H1 (cell line): Measurements from ENCODE around the gene ABCC10. TPM values are rescaled to one million over a fixed set of nuclear protein-coding genes. Genes with fewer than 3 reads are reported as not detected.
A peak's percentile ranks its signal among the peaks of the same experiment; 100 is the strongest.

Experiments used
- CTCF ChIA-PET: fragments of 300-600 bp; sonication (Branson Sonifier 250); formaldehyde crosslinking; loops from one replicate; lab custom pipeline; 2021; ENCODE audit not compliant: partially characterized antibody; lab: Charles Lee
- POLR2A ChIA-PET: fragments of 300-600 bp; sonication (Branson Sonifier 250); formaldehyde crosslinking; loops from one replicate; lab custom pipeline; 2021; ENCODE audit warnings: inconsistent platforms; ENCODE audit not compliant: partially characterized antibody; lab: Charles Lee
- DNase-seq, 2 experiments: peaks; one replicate each; pipeline versions ENCODE4 v3.0.0 to v3.0.0-alpha.2; 2010 to 2022; ENCODE audit warnings: low spot score in 2 of 2, low read depth in 1 of 2, mixed read lengths in 1 of 2
- FAIRE-seq: peaks from 2 replicates; lab custom pipeline; 2011; peaks lifted over from hg19 to GRCh38; lab: Jason Lieb, UNC
- H2AFZ ChIP-seq: 2 replicates; pipeline ENCODE4 v1.8.1; 2012; ENCODE audit warnings: low read length, inconsistent platforms
- H2AK5ac ChIP-seq: 2 replicates; pipeline ENCODE4 v1.6.1; 2013; ENCODE audit warnings: low read depth, low read length
- H2BK120ac ChIP-seq: replicated peaks from 2 replicates; pipeline ENCODE3; 2013; ENCODE audit warnings: low read depth, low read length, inconsistent platforms
- H2BK12ac ChIP-seq: 2 replicates; pipeline ENCODE4 v1.6.1; 2013; ENCODE audit warnings: low read depth, low read length
- H2BK15ac ChIP-seq: 2 replicates; pipeline ENCODE4 v1.6.1; 2013; ENCODE audit warnings: low read length
- H2BK20ac ChIP-seq: 2 replicates; pipeline ENCODE4 v1.6.1; 2013; ENCODE audit warnings: low read length
- H2BK5ac ChIP-seq: 2 replicates; pipeline ENCODE4 v1.6.1; 2013; ENCODE audit warnings: low read depth, low read length
- H3K14ac ChIP-seq: 2 replicates; pipeline ENCODE4 v1.6.1; 2013; ENCODE audit warnings: inconsistent platforms; ENCODE audit not compliant: insufficient read length
- H3K18ac ChIP-seq: 2 replicates; pipeline ENCODE4 v1.6.1; 2013; ENCODE audit warnings: low read length; ENCODE audit errors: extremely low read depth
- H3K23ac ChIP-seq: 2 replicates; pipeline ENCODE4 v1.6.1; 2013; ENCODE audit warnings: inconsistent platforms; ENCODE audit not compliant: insufficient read length
- H3K23me2 ChIP-seq: 2 replicates; pipeline ENCODE4 v1.6.1; 2013; ENCODE audit warnings: low read depth, low read length
- H3K27ac ChIP-seq: 2 replicates; pipeline ENCODE4 v1.6.1; 2011; ENCODE audit warnings: low read depth, low read length, inconsistent platforms
- H3K27me3 ChIP-seq, 4 experiments: replicated peaks in 1 of 4; 1 replicate in 1 of 4; 2 replicates in 3 of 4; pipeline versions ENCODE4 v1.6.1 to v1.8.1; 2011 to 2013; ENCODE audit warnings: low read length in 3 of 4, mild to moderate bottlenecking in 3 of 4, inconsistent platforms in 2 of 4, mixed read lengths in 2 of 4, moderate library complexity in 1 of 4; ENCODE audit not compliant: control insufficient read depth in 3 of 4, insufficient read depth in 3 of 4; ENCODE audit errors: extremely low read depth in 1 of 4
- H3K36me3 ChIP-seq, 4 experiments: 2 replicates each; pipeline versions ENCODE4 v1.6.1 to v1.8.1; 2011 to 2013; ENCODE audit warnings: mild to moderate bottlenecking in 4 of 4, low read length in 3 of 4, moderate library complexity in 2 of 4, control low read depth in 1 of 4, inconsistent platforms in 1 of 4; ENCODE audit not compliant: insufficient read depth in 4 of 4, control insufficient read depth in 2 of 4
- H3K4ac ChIP-seq: replicated peaks from 2 replicates; pipeline ENCODE3; 2013; ENCODE audit warnings: low read length, low read depth, mixed read lengths, inconsistent platforms; ENCODE audit not compliant: insufficient read length
- H3K4me1 ChIP-seq, 4 experiments: replicated peaks in 1 of 4; 1 replicate in 1 of 4; 2 replicates in 3 of 4; pipeline versions ENCODE4 v1.6.1 to v1.8.1; 2011 to 2013; ENCODE audit warnings: low read length in 3 of 4, inconsistent platforms in 2 of 4, mixed read lengths in 1 of 4; ENCODE audit not compliant: insufficient read depth in 4 of 4, control insufficient read depth in 3 of 4
- H3K4me2 ChIP-seq, 2 experiments: 2 replicates each; pipeline versions ENCODE4 v1.6.1 to v1.8.1; 2011 to 2013; ENCODE audit warnings: low read depth in 2 of 2, low read length in 2 of 2, control low read depth in 1 of 2, inconsistent platforms in 1 of 2, mild to moderate bottlenecking in 1 of 2; ENCODE audit not compliant: insufficient read depth in 1 of 2
- H3K4me3 ChIP-seq, 4 experiments: fragments of 200-600, 300-600 bp in 1 of 4; sonication (generic), shearing (Covaris generic), sonication (Bioruptor Twin) in 1 of 4; 2 replicates each; pipeline versions ENCODE4 v1.5.1 to v1.8.1; 2011 to 2016; ENCODE audit warnings: low read length in 4 of 4, low read depth in 3 of 4, control low read depth in 2 of 4, inconsistent platforms in 2 of 4, mild to moderate bottlenecking in 2 of 4, mixed read lengths in 1 of 4, moderate library complexity in 1 of 4; ENCODE audit not compliant: insufficient read depth in 2 of 4; ENCODE audit errors: extremely low read depth in 1 of 4
- H3K56ac ChIP-seq: replicated peaks from 2 replicates; pipeline ENCODE3; 2013; ENCODE audit warnings: low read depth, mild to moderate bottlenecking, mixed read lengths, low read length, inconsistent platforms; ENCODE audit not compliant: insufficient read length
- H3K79me1 ChIP-seq: 2 replicates; pipeline ENCODE4 v1.6.1; 2013; ENCODE audit warnings: low read depth, low read length, control low read depth
- H3K79me2 ChIP-seq, 2 experiments: 2 replicates each; pipeline versions ENCODE4 v1.6.1 to v1.8.1; 2012 to 2013; ENCODE audit warnings: low read length in 2 of 2, mild to moderate bottlenecking in 2 of 2, inconsistent platforms in 1 of 2; ENCODE audit not compliant: insufficient read depth in 2 of 2, control insufficient read depth in 1 of 2
- H3K9ac ChIP-seq, 4 experiments: replicated peaks in 1 of 4; 1 replicate in 1 of 4; 2 replicates in 3 of 4; pipeline versions ENCODE4 v1.6.1 to v1.8.1; 2011 to 2013; ENCODE audit warnings: low read depth in 3 of 4, low read length in 3 of 4, control low read depth in 2 of 4, mild to moderate bottlenecking in 2 of 4, moderate library complexity in 2 of 4, inconsistent platforms in 1 of 4; ENCODE audit errors: extremely low read depth in 1 of 4
- H3K9me3 ChIP-seq, 2 experiments: 2 replicates each; pipeline versions ENCODE4 v1.6.1 to v1.8.1; 2012 to 2013; ENCODE audit warnings: mild to moderate bottlenecking in 2 of 2, moderate library complexity in 2 of 2, control low read depth in 1 of 2, inconsistent platforms in 1 of 2, low read depth in 1 of 2, low read length in 1 of 2, mixed read lengths in 1 of 2; ENCODE audit not compliant: insufficient read depth in 2 of 2
- H4K20me1 ChIP-seq, 2 experiments: replicated peaks in 1 of 2; 2 replicates each; pipeline versions ENCODE3 to v1.8.1; 2011 to 2013; ENCODE audit warnings: inconsistent platforms in 2 of 2, low read length in 2 of 2, mild to moderate bottlenecking in 1 of 2; ENCODE audit not compliant: insufficient read depth in 2 of 2, control insufficient read depth in 1 of 2
- H4K5ac ChIP-seq: 2 replicates; pipeline ENCODE4 v1.6.1; 2013; ENCODE audit warnings: low read length, low read depth, mixed read lengths, inconsistent platforms; ENCODE audit not compliant: insufficient read length
- H4K8ac ChIP-seq: 2 replicates; pipeline ENCODE4 v1.8.0; 2013; ENCODE audit warnings: mild to moderate bottlenecking, moderate library complexity, low read length, inconsistent platforms; ENCODE audit not compliant: insufficient read depth; ENCODE audit errors: extremely low read depth
- H4K91ac ChIP-seq: replicated peaks from 2 replicates; pipeline ENCODE3; 2013; ENCODE audit warnings: low read length, mixed read lengths, inconsistent platforms; ENCODE audit not compliant: insufficient read length
- ATF3 ChIP-seq: IDR thresholded peaks from 2 replicates; pipeline ENCODE4 v1.6.1; 2011; ENCODE audit warnings: low read depth, mild to moderate bottlenecking, low read length; ENCODE audit not compliant: insufficient read depth
- CTBP2 ChIP-seq: IDR thresholded peaks from 2 replicates; pipeline ENCODE4 v1.7.0; 2011; ENCODE audit warnings: borderline replicate concordance, mild to moderate bottlenecking, moderate library complexity, mixed read lengths, low read length; ENCODE audit not compliant: insufficient read depth, insufficient read length
- HDAC6 ChIP-seq: IDR thresholded peaks from one replicate; pipeline ENCODE4 v1.7.1; 2012; ENCODE audit warnings: low read depth, mild to moderate bottlenecking, inconsistent platforms, low read length, moderate library complexity
- MAFK ChIP-seq: IDR thresholded peaks from 2 replicates; pipeline ENCODE4 v1.6.1; 2012; ENCODE audit warnings: low read depth, mild to moderate bottlenecking, improper control_type of control experiment, low read length
- POLR2AphosphoS5 ChIP-seq: IDR thresholded peaks from 2 replicates; pipeline ENCODE4 v1.6.1; 2011; ENCODE audit warnings: low read depth, low read length
- RNF2 ChIP-seq: fragments of 200-900, 300-1000 bp; sonication (generic); IDR thresholded peaks from 2 replicates; pipeline ENCODE4 v1.7.1; 2016; ENCODE audit warnings: borderline replicate concordance, low read depth, mild to moderate bottlenecking, antibody characterized with exemption, low read length; ENCODE audit not compliant: poor library complexity, severe bottlenecking; ENCODE audit errors: missing control alignments
- RXRA ChIP-seq: IDR thresholded peaks from 2 replicates; pipeline ENCODE4 v1.6.1; 2011; ENCODE audit warnings: low read depth, mild to moderate bottlenecking, low read length, moderate library complexity; ENCODE audit not compliant: insufficient read depth
- ZNF274 ChIP-seq: IDR thresholded peaks from 2 replicates; pipeline ENCODE4 v1.7.0; 2012; ENCODE audit warnings: low read length, borderline replicate concordance; ENCODE audit errors: extremely low read depth
- WGBS, 2 experiments: shearing (Covaris generic) in 1 of 2; methylation state at CpG; one replicate each; pipeline versions ENCODE4 v1.1.6 to v1.1.7; 2013 to 2015; ENCODE audit warnings: low lambda C conversion rate in 2 of 2, mixed read lengths in 2 of 2, inconsistent platforms in 1 of 2, low coverage in 1 of 2, missing lambda C conversion rate in 1 of 2; ENCODE audit not compliant: insufficient replicate concordance in 2 of 2, insufficient coverage in 1 of 2, insufficient read length in 1 of 2; ENCODE audit errors: extremely low coverage in 1 of 2, missing lambda C conversion rate in 1 of 2; 5-methylcytosine and 5-hydroxymethylcytosine counted together
- polyA plus RNA-seq, 7 experiments: library from polyadenylated mRNA; depleted of rRNA in 3 of 7; stranded (reverse) in 5 of 7; unstranded in 2 of 7; fragments of >200 nt in 5 of 7; fragments of 200-250 nt in 2 of 7; gene quantifications; 1 replicate in 5 of 7; 2 replicates in 1 of 7; 4 replicates in 1 of 7; pipeline versions ENCODE4 v1.2.1 to v1.2.3, GENCODE V29; 2011 to 2013; ENCODE audit warnings: missing spikeins in 2 of 7, mixed read lengths in 2 of 7
- total RNA-seq: library from RNA; stranded (reverse); fragmentation: NEBNext Ultra II Directional; extraction: Animal tissue kit (Norgen Biotek cat#: 25700); gene quantifications from 2 replicates; pipeline ENCODE4 v1.2.1, GENCODE V29; 2021
- TF ChIP-seq, protein P1 (sequence below): IDR thresholded peaks from 2 replicates; pipeline ENCODE4 v1.6.1; 2011; ENCODE audit warnings: low read length, improper control_type of control experiment
- TF ChIP-seq, protein P2 (sequence below): IDR thresholded peaks from 2 replicates; pipeline ENCODE4 v1.6.1; 2012; ENCODE audit warnings: inconsistent platforms

ABCC10 gene
- total and polyA plus RNA-seq, 2 of the 8 experiments (the other 6 are each of a cell fraction or from before 2014, with no cell fraction given): 15.5 to 24.6 TPM

DNA sequence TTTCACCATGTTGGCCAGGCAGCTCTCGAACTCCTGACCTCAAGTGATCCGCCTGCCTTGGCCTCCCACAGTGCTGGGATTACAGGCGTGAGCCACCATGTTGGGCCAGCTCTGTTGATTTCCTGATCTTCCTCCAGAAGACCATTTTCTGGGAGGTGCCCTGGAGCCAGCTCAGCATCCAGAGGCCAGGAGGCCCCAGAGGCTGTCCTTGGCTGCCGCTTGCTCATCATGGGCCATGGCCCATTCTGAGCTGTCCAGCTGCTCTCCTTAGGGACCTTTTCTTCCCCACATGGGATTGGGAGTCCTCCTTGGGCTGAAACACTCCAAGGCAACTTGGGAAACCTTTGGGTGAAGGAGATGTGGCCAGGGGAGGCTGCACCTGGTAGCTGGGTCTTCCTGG lies 67.4 kb downstream of the ABCC10 start:
- FAIRE-seq (no peak), DNase-seq (no peak)
- 0 out of 2 replicates have a peak overlapping the region, but pooled peaks have one; percentile 65 for H2AK5ac ChIP-seq
- peaks cover 11 to 18% (median 13%) of the 10 kb centered on the region in 4 experiments; a peak in 7 of 8 replicates for H3K36me3 ChIP-seq
- peaks cover 23% of the 10 kb centered on the region for H3K79me1 ChIP-seq
- no peak overlapping the region for H2BK120ac ChIP-seq
- H3K27ac ChIP-seq: no peak overlapping the region
- H3K23ac ChIP-seq: no peak overlapping the region
- H4K91ac ChIP-seq: no peak overlapping the region
- H3K4ac ChIP-seq: no peak overlapping the region
- no peak overlapping the region for H2BK15ac ChIP-seq
- H2AFZ ChIP-seq: no peak overlapping the region
- peaks cover 7 to 19% (median 13%) of the 10 kb centered on the region in 4 experiments for H3K4me1 ChIP-seq
- H3K9ac ChIP-seq: no peak overlapping the region
- ChIA-PET CTCF (interaction anchor here (0.6 to 32.9 kb wide), 7 partner anchors 6 to 160 kb away, joined by 3 to 536 read pairs (median 8); partner anchors contain the start of genes DLK2, LRRC73, TJAP1 and ZNF318), POLR2A (interaction anchor here (0.7 to 5.6 kb wide), 6 partner anchors 9 to 26 kb away, joined by 3 to 27 read pairs (median 4); partner anchors contain the start of genes POLR1C, TJAP1 and YIPF3)
- no peak overlapping the region for H4K5ac ChIP-seq
- H3K79me2 ChIP-seq: peaks cover 4 to 42% of the 10 kb centered on the region in 2 experiments; a peak in 3 of 4 replicates
- H2BK20ac ChIP-seq: no peak overlapping the region
- H4K20me1 ChIP-seq: peaks cover 10 to 30% of the 10 kb centered on the region in 2 experiments
- H4K8ac ChIP-seq: no peak overlapping the region
- H3K23me2 ChIP-seq: no peaks in the 10 kb centered on the region
- H3K9me3 ChIP-seq: no peaks in the 10 kb centered on the region
- no peak overlapping the region for H3K56ac ChIP-seq
- H2BK12ac ChIP-seq: no peak overlapping the region
- no peak overlapping the region for H3K14ac ChIP-seq
- 93% methylated on average over 4 of the region's 4 CpGs; no CpG with 5 or more reads in 1 of the 2 experiments for WGBS, 2 experiments
- H3K4me2 ChIP-seq: no peak overlapping the region
- no peak overlapping the region for H3K4me3 ChIP-seq
- H3K27me3 ChIP-seq: no peaks in the 10 kb centered on the region
- no peak overlapping the region for H2BK5ac ChIP-seq
- H3K18ac ChIP-seq: no peak overlapping the region
- TF ChIP-seq RXRA: no peak
- TF ChIP-seq RNF2: no peak
- TF ChIP-seq POLR2AphosphoS5: no peak
- no peak for TF ChIP-seq ZNF274
- no peak for TF ChIP-seq ATF3
- TF ChIP-seq HDAC6: no peak
- TF ChIP-seq, protein P1, sequence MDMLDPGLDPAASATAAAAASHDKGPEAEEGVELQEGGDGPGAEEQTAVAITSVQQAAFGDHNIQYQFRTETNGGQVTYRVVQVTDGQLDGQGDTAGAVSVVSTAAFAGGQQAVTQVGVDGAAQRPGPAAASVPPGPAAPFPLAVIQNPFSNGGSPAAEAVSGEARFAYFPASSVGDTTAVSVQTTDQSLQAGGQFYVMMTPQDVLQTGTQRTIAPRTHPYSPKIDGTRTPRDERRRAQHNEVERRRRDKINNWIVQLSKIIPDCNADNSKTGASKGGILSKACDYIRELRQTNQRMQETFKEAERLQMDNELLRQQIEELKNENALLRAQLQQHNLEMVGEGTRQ: no peak
- no peak for TF ChIP-seq MAFK
- TF ChIP-seq, protein P2, sequence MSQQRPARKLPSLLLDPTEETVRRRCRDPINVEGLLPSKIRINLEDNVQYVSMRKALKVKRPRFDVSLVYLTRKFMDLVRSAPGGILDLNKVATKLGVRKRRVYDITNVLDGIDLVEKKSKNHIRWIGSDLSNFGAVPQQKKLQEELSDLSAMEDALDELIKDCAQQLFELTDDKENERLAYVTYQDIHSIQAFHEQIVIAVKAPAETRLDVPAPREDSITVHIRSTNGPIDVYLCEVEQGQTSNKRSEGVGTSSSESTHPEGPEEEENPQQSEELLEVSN: no peak
- TF ChIP-seq CTBP2: no peak
